Stimulated activated CD4-positive, alpha-beta T cell treated with anti-CD3 and anti-CD28 coated beads, TNF-alpha, amount 100 ng/mL, for 24 hours (primary cell): ENCODE data around the gene TMEM222.
A peak's percentile ranks its signal among the peaks of the same experiment; 100 is the strongest.

Experiments used
- DNase-seq, 3 experiments: peaks; one replicate each; pipeline ENCODE4 v3.0.0-alpha.2; 2020; ENCODE audit warnings: low read depth in 3 of 3

Gene TMEM222

GRCh38 chr1:27358038-27358927 is 36.3 kb downstream of the TMEM222 start:
- no peak for DNase-seq

GRCh38 chr1:27358928-27359313 is 37.0 kb downstream of the TMEM222 start:
- no peak for DNase-seq

- no peak for DNase-seq
Measured at GRCh38 chr1:27359822-27360158, 37.8 kb downstream of the TMEM222 start.

GRCh38 chr1:27360159-27361043 is 38.4 kb downstream of the TMEM222 start:
- DNase-seq: peak in 1 of 3 experiments; percentile 45

- DNase-seq: no peak
Measured at GRCh38 chr1:27361044-27361402, 39.1 kb downstream of the TMEM222 start.

- no peak for DNase-seq
Measured at GRCh38 chr1:27361553-27361952, 39.6 kb downstream of the TMEM222 start.

GRCh38 chr1:27363766-27364695 is 42.1 kb downstream of the TMEM222 start:
- no peak for DNase-seq

- DNase-seq: no peak
Measured at GRCh38 chr1:27364696-27365371, 42.9 kb downstream of the TMEM222 start.

- peak; percentile 53 to 84 (median 67) for DNase-seq
Measured at GRCh38 chr1:27365372-27366112, 43.6 kb downstream of the TMEM222 start.

- DNase-seq: peak in 2 of 3 experiments; percentile 55 to 86
Measured at GRCh38 chr1:27366113-27366410, 44.1 kb downstream of the TMEM222 start.

GRCh38 chr1:27366411-27367159 is 44.6 kb downstream of the TMEM222 start, which contains the start of gene MAP3K6:
Gene MAP3K6 (minus strand): TSS chr1:27366961. CDS start chr1:27366597, 364 bp downstream.
- DNase-seq: peak in 1 of 3 experiments; percentile 70

- DNase-seq: no peak
Measured at GRCh38 chr1:27367160-27367650, 45.2 kb downstream of the TMEM222 start.

- DNase-seq: no peak
Measured at GRCh38 chr1:27368869-27369582, 47.1 kb downstream of the TMEM222 start.

GRCh38 chr1:27372022-27372807 is 50.3 kb downstream of the TMEM222 start:
- no peak for DNase-seq

GRCh38 chr1:27372808-27373690 is 51.1 kb downstream of the TMEM222 start:
- DNase-seq: no peak

GRCh38 chr1:27374362-27375086 is 52.6 kb downstream of the TMEM222 start, which contains the start of gene FCN3:
Gene FCN3 (minus strand): TSS chr1:27374824. CDS start chr1:27374818, 6 bp downstream.
- no peak for DNase-seq
